22Rv1 (cell line): ENCODE data around the gene BRF1.
A peak's percentile ranks its signal among the peaks of the same experiment; 100 is the strongest.

Experiments
- ZFX ChIP-seq: fragments of 450-650 bp; IDR thresholded peaks from 2 replicates; pipeline ENCODE4 v1.6.1; 2017; ENCODE audit warnings: antibody characterized with exemption, borderline replicate concordance
- TF ChIP-seq, protein P1 (sequence below): fragments of 450-650 bp; IDR thresholded peaks from 2 replicates; pipeline ENCODE4 v1.5.1; 2017; ENCODE audit warnings: mild to moderate bottlenecking

DNA sequence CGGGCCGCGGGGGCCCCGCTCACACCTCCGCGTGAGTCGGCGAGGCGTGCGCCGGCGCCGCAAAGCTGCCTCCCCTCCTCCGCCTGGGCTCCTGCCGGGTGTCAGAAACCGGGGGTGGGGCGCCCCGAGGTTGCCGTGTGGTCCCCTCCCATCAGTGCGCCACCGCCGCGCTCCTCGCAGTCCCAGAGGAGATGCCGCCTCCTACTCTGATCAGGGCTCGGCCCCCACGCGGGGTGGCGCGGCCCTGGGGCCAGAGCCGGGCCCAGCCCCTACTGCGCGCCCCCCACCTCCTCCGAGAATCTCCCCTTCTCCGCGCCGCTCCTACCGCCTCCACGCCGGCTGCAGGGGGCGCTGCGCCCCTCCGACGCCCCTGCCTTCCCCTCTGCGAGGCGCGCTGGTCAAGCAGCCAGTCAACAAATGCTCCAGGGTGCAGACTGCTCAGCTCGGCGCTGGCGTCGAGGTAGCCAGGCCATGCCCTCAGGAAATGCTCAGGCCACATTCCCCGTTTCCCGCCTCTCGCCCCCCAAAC lies 131.8 kb downstream of the BRF1 start:
- TF ChIP-seq, protein P1, sequence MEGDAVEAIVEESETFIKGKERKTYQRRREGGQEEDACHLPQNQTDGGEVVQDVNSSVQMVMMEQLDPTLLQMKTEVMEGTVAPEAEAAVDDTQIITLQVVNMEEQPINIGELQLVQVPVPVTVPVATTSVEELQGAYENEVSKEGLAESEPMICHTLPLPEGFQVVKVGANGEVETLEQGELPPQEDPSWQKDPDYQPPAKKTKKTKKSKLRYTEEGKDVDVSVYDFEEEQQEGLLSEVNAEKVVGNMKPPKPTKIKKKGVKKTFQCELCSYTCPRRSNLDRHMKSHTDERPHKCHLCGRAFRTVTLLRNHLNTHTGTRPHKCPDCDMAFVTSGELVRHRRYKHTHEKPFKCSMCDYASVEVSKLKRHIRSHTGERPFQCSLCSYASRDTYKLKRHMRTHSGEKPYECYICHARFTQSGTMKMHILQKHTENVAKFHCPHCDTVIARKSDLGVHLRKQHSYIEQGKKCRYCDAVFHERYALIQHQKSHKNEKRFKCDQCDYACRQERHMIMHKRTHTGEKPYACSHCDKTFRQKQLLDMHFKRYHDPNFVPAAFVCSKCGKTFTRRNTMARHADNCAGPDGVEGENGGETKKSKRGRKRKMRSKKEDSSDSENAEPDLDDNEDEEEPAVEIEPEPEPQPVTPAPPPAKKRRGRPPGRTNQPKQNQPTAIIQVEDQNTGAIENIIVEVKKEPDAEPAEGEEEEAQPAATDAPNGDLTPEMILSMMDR = peak; percentile 63
- no peak for TF ChIP-seq ZFX
